Measurements from ENCODE around the gene ANKRD11. TPM values are rescaled to one million over a fixed set of nuclear protein-coding genes. Genes with fewer than 3 reads are reported as not detected.

Gene ANKRD11
- total RNA-seq, 1 experiment from 2014 or later = 297 TPM

- Mint-ChIP-seq H3K4me1 (ENCODE audit: low read depth, unreplicated experiment) (peaks cover 26% of the 10 kb centered on the region), H3K9me3 (ENCODE audit: unreplicated experiment) (no peaks in the 10 kb centered on the region), H3K27me3 (ENCODE audit: insufficient read depth, unreplicated experiment) (no peaks in the 10 kb centered on the region), H3K4me3 (ENCODE audit: unreplicated experiment) (no peak overlapping the region), H3K27ac (ENCODE audit: unreplicated experiment) (peak overlapping the region; percentile 60), H3K36me3 (ENCODE audit: insufficient read depth, unreplicated experiment) (peaks cover 34% of the 10 kb centered on the region)
- no peak for DNase-seq
- Histone ChIP-seq H3K9me3 (no peaks in the 10 kb centered on the region), H3K4me3 (ENCODE audit: low read depth, low read length) (no peak overlapping the region), H3K27me3 (replicated peaks; ENCODE audit: control insufficient read depth, insufficient read depth, low read length) (no peaks in the 10 kb centered on the region), H3K36me3 (ENCODE audit: control insufficient read depth, insufficient read depth, low read length) (no peaks in the 10 kb centered on the region), H3K4me1 (peaks cover 5% of the 10 kb centered on the region; the same call in 1 of the 2 replicates)
- intact Hi-C loops (cut with micrococcal nuclease; ENCODE audit: unreplicated experiment) = no loop called here
- ChIA-PET CTCF (no interaction called here), POLR2A (no interaction called here)
- no TSS peak for BruUV-seq (replicated peaks)
- no peak for TF ChIP-seq CTCF (IDR thresholded peaks at IDR 0.05; ENCODE audit: insufficient read depth in 1 of 2, low read depth in 1 of 2, low read length in 1 of 2, severe bottlenecking in 1 of 2, unreplicated experiment in 1 of 2)
Measured at GRCh38 chr16:89493776-89494175, 3.4 kb upstream of the ANKRD11 start.

- Mint-ChIP-seq H3K36me3 (ENCODE audit: insufficient read depth, unreplicated experiment) (peaks cover 50% of the 10 kb centered on the region), H3K27ac (ENCODE audit: unreplicated experiment) (peak overlapping the region; percentile 91), H3K4me3 (ENCODE audit: unreplicated experiment) (peak overlapping the region; percentile 89), H3K27me3 (ENCODE audit: insufficient read depth, unreplicated experiment) (no peaks in the 10 kb centered on the region), H3K4me1 (ENCODE audit: low read depth, unreplicated experiment) (peaks cover 36% of the 10 kb centered on the region), H3K9me3 (ENCODE audit: unreplicated experiment) (no peaks in the 10 kb centered on the region)
- CTCF ChIA-PET = interaction anchor here (0.7 kb wide), 1 partner anchor 117 kb away, joined by 4 read pairs; no protein-coding TSS in a partner anchor
- peaks cover 11% of the 10 kb centered on the region for H3K4me1 ChIP-seq
- POLR2A ChIA-PET = no interaction called here
- H3K27me3 ChIP-seq (replicated peaks; ENCODE audit: control insufficient read depth, insufficient read depth, low read length) = no peaks in the 10 kb centered on the region
- no TSS peak for BruUV-seq (replicated peaks)
- DNase-seq = no peak
- H3K36me3 ChIP-seq (ENCODE audit: control insufficient read depth, insufficient read depth, low read length) = no peaks in the 10 kb centered on the region
- no peaks in the 10 kb centered on the region for H3K9me3 ChIP-seq
- no peak for TF ChIP-seq CTCF (IDR thresholded peaks at IDR 0.05; ENCODE audit: insufficient read depth in 1 of 2, low read depth in 1 of 2, low read length in 1 of 2, severe bottlenecking in 1 of 2, unreplicated experiment in 1 of 2)
- peak overlapping the region; percentile 65 for H3K4me3 ChIP-seq (ENCODE audit: low read depth, low read length)
- intact Hi-C loops (cut with micrococcal nuclease; ENCODE audit: unreplicated experiment) = no loop called here
Measured at GRCh38 chr16:89491974-89492687, 1.8 kb upstream of the ANKRD11 start.

- POLR2A ChIA-PET = interaction anchor here (0.6 to 1.4 kb wide), 5 partner anchors 11 to 244 kb away, joined by 3 to 9 read pairs (median 3); partner anchors contain the start of gene SPG7
Measured at GRCh38 chr16:89491238-89491869, 993 bp upstream of the ANKRD11 start.

More at GRCh38 chr16:89491238-89491869, 993 bp upstream of the ANKRD11 start:
- peak in 1 of 2 experiments; percentile 42 for DNase-seq
- Histone ChIP-seq H3K4me3 (ENCODE audit: low read depth, low read length) (peak overlapping the region; percentile 65), H3K9me3 (no peaks in the 10 kb centered on the region), H3K36me3 (ENCODE audit: control insufficient read depth, insufficient read depth, low read length) (no peaks in the 10 kb centered on the region), H3K4me1 (peaks cover 11% of the 10 kb centered on the region), H3K27me3 (replicated peaks; ENCODE audit: control insufficient read depth, insufficient read depth, low read length) (no peaks in the 10 kb centered on the region)
- Mint-ChIP-seq H3K4me1 (ENCODE audit: low read depth, unreplicated experiment) (peaks cover 40% of the 10 kb centered on the region), H3K27me3 (ENCODE audit: insufficient read depth, unreplicated experiment) (no peaks in the 10 kb centered on the region), H3K4me3 (ENCODE audit: unreplicated experiment) (peak overlapping the region; percentile 89), H3K9me3 (ENCODE audit: unreplicated experiment) (no peaks in the 10 kb centered on the region), H3K36me3 (ENCODE audit: insufficient read depth, unreplicated experiment) (peaks cover 57% of the 10 kb centered on the region), H3K27ac (ENCODE audit: unreplicated experiment) (peak overlapping the region; percentile 91)
- TF ChIP-seq CTCF (IDR thresholded peaks at IDR 0.05; ENCODE audit: insufficient read depth in 1 of 2, low read depth in 1 of 2, low read length in 1 of 2, severe bottlenecking in 1 of 2, unreplicated experiment in 1 of 2) = peak; percentile 34 to 42
- CTCF ChIA-PET = interaction anchor here (0.7 to 1.0 kb wide), 2 partner anchors 18 to 116 kb away, joined by 3 to 4 read pairs; no protein-coding TSS in a partner anchor
- TSS peak; percentile 71 for BruUV-seq (replicated peaks)
- intact Hi-C loops (cut with micrococcal nuclease; ENCODE audit: unreplicated experiment) = no loop called here

All from Caco-2 (cell line).